SKM-1 treated with dmso at 0.1 percent for 144 hours (cell line): Measurements from ENCODE around the gene EPB41L3.
"Not testable (repeated sequence)": the region's sequence is repeated elsewhere in the genome, so short reads cannot be mapped to it uniquely, and the experiment has no call there.

Source experiments
- DNase-seq: peaks from one replicate; lab custom pipeline; 2025; ENCODE audit not compliant: unreplicated experiment; lab: John Stamatoyannopoulos, UW

Gene EPB41L3

DNA sequence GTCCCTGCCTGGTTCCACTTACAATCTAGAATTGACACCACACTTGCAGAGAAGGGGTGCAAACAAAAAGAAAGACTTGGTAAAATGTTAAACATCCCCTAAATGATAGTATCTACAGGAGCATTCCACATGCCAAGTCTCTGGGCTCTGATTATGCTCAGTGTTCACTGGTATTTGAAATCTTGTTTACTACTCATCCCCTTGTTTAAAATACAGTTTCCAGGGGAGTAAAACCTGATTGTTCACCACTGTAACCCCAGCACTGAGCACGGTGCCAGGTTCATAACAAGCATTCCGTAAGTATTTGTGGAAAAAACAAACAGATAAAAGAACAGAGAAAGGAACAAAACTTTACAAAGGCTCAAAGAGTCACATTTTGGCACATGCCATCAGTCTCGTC is 11.7 kb downstream of the EPB41L3 start:
- DNase-seq: no peak

DNA sequence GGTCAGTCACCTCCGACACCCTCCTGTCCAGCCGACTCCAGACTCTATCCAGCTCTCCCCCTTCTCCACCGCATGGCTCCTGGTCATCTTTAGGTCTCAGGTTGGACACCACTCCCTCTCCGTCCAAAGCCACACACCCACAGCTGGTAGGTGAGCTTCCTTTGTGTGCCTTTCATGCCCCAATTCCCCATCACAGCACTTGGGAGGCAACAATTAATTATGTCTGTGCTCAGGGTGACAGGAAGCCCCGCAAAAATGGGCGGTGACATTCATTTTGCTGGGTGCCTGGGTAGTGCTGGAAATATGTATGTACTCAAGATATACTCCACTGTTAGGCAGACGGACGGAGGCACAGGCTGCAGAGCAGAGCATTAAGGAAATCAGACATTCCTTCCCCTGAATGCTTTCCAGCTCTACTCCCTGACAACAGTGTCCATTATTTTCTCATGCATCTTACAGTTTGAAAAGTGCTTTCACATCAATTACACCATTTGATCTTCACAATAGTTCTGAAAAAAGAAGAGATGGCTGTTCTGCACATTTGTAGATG is 13.1 kb downstream of the EPB41L3 start:
- no peak for DNase-seq

DNA sequence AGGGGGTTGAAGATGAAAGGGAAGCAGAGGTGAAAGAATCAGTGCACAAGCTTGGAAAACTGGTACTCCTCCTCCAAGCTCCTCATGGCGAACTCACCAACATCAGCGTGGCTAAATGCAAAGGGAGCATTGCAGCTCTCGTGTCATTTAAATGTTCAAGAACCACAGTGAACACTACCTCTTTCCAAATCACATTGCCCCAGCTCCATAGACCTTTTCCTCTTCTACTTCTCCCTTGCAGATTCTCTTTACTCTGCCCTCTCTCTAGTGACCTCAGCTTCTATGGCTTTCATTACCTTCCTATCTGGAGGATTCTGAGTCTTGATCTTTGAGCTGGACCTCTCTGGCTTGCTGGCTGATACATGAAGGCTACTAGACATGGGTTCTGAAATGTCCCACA is 14.3 kb downstream of the EPB41L3 start:
- peak; percentile 31 for DNase-seq

DNA sequence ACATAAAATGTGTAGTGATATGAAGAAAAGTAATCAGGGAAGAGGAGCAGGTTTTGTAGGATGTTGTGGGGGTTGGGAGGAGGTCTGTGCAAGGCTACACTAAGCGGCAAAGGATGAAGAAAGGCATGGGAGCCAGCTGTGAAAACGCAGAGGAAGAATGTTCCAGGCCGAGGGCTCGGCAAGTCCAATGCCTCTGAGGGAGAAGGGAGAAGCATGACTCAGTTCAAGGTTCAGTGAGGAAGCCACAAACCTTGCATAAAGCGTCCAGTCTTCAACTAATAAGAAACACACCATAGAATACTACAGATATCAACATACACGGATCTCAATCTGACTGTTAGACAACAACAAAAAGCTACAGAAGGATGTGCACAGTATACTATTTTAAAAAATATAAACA is 16.2 kb downstream of the EPB41L3 start:
- peak; percentile 68 for DNase-seq

DNA sequence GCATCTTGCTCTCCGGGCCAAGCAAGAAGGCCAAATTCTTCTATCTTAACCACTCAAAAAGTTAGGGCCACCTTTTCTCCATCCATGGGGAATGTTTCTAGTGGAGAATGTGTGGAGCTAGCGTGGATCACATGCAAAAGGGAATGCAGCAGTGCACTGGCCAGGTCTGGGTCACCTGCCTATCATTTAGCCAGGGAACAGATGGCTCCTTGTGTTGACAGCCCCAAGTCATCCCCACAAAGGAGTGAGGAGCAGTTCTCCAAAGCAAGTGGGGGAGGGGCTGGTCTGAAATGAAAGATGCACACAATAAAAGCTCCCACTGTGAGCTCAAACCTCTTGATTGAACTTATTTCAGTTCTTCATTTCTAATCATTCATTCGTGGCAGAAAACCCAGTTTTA is 19.1 kb downstream of the EPB41L3 start:
- no peak for DNase-seq

DNA sequence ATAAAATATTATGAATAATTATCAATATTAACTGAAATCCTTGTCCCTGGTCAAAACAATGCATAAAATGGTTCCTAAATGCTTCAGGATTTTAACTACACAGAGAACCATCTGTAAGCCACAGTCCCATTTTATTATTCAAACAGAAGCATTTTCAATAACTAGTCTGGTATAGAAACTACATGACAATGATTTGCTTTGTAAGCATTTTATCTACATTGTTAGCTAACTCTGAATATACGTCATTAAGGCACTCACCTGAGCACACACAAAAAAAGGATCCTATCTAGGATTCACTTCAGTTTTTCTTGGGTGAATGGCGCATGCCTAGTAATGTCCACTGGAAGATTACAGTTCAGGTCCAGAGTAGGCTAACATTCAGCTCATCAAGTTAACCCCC is 22.8 kb downstream of the EPB41L3 start:
- no peak for DNase-seq

DNA sequence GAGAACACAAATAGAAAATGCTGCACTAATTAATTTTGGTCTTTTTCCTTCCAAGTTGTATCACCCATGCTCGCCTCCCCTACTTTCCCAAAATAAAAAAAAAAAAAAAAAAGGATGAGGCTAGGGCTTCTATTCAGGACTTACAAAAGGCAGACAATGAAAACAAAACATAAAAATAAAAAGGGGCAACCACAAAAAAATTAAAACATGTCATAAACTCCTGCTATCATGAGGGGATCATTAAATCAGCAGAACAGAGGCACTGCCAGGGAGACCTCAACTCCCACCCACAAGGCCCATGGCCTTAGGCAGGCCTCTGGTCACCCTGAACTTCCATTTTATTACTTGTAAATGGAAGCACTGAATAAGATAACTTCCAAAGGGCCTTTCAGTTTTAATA is 23.3 kb downstream of the EPB41L3 start:
- no peak for DNase-seq

DNA sequence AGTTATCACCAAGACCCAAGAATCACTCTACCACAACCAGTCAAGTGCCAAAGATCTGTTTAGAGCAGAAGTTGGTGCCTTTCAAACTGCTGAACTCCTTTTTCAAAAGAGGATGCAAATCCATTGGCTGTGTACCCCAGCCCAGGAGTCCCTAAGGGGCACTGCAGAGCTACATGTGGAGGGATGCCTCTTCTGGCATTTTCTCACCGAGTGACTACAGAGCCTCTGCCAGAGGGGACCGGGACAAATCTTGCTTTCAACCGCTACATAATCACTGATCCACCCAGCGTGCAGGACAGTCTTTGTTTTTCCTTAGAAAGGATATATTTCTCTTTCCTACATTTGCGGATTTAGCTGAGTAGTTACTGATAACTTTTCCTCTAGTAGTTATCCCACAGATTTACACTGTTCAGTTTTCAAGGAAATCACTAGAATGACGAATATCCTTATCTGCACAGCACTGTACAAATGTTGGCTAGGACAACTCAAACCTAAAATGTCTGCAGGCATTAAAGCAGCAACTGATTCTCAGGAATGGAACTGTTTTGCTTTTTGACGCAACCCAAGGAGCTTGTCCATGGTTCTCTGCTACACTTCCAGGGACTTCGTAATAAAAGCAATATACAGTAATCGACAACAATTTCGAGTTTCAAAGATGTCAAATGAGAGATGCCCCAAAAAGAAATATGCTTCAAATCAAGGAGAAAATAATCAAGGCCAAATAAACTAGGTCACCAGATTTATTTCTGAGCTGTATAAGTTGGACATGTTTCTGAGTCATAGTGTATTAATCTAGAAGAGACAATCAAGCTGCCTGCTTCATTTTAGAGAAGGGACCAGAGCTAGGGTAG is 24.1 kb downstream of the EPB41L3 start:
- no peak for DNase-seq

DNA sequence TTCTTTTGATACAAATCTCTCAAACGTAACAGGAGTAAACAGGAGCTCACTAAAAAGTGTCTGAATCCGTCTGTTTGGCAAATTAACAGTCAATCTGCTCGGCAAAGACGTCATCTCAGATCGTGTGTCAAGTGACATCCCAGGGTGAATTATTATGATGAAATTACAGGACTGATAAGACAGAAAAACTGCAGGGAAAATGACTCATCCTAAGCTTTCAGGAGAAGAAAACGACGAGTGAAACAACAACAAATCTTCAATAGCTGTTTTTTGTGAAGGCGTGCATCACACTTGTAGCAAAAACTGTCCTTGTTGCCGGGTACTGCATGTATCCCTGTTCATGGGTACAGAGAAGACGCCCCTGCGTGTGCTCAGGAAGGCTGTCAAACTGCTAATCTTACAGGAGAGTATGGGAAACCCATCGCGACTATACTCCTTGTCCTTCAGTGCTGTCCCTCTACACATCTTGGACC is 24.9 kb downstream of the EPB41L3 start:
- DNase-seq: no peak

DNA sequence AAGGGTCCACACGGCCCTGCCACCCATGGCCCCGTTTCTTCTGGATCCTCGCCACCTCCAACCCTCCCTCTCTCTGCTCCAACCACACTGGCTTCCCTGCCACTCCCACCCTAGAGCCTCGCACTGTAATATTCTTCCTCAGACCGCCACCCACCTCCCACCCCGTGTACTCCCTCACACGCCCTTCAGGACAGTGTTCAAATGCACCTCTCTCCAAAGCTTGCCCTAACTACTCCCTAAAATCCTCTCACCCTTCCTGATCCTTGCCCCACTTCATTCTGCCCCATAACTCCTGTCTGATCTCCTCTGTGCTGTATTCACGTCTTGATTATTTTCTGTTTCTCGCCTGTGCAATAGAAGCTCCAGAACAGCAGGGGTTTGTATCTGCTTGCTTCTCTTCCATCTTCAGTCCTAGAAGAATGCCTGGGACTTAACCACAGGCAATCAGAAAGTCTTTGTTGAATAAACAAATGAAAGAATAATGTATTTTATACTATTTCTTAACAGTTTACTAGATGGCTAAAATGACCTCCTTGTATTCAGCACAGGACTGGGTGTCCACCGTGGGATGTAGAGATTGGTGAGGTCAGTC is 25.5 kb downstream of the EPB41L3 start:
- no peak for DNase-seq

DNA sequence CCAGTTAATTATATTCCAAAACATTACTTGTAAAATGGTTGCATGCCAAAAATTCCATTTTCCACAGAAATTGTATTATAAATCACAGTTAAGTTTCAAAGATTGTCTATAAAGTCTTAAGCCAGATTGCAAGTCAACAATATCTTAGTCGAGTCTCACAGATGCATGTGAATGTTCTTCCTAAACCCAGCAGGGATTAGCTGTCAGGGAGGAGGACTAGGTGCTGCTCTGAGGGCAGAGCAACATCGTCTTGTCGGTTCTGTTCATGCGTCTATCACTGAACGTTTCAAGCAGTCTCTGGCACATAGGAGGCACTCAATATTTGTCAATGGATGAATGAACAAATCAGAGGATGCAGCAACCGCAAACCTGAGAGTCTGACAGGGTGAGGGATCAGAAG is 27.0 kb downstream of the EPB41L3 start:
- DNase-seq: no peak

DNA sequence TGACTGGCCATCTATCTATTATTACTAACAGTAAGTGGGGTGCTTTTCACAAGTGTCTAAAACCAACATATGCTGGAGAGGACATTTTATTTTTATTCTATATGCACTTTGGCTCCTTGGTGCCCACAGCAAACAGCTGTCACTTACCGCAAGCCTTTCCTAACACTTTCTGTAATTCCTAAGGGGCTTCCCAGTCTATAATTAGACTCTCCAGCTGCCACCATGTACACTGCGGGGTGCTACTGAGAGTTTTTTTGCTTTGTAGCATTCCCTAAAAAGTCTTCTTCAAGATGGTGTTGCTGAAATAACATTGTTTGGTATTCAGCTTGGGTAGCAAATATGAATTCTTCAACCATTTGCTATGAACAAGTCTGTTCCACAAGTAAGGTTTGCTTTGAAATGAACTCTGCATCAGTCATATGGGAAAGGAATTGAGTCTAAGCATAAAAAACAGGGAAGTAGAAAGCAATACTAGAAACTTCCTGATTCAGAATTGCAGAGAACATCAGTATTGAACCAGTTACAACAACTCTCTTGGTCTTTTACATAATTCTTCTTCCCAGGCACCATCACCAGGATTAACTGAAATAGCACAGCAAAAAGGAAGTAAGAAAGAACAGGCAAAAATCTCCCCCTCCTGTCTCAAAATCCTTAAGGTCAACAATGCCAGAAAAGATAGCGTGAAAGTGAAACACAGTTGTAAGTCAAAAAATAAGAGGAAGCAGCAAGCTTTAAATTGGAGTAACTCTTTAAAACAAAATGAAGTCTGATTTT is 28.6 kb downstream of the EPB41L3 start:
- DNase-seq: peak; percentile 89

DNA sequence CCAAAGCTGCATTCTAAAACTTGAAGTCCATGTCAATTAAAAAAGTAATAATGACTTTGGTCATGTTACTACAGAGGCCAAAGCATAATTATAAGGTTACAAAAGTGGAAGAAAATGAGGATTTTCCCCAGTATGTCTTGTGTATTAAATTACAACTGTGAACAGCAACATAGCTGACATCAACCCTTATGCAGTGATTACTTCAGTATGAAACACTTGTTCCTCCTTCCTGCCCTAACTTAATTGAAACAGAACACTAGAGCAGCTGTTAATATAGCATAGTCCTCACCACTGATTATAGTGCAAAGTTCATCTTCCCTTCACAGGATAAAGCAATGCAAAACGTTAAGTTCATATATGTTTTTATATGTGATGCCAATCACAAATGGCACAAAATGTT is 29.9 kb downstream of the EPB41L3 start:
- DNase-seq: no peak

DNA sequence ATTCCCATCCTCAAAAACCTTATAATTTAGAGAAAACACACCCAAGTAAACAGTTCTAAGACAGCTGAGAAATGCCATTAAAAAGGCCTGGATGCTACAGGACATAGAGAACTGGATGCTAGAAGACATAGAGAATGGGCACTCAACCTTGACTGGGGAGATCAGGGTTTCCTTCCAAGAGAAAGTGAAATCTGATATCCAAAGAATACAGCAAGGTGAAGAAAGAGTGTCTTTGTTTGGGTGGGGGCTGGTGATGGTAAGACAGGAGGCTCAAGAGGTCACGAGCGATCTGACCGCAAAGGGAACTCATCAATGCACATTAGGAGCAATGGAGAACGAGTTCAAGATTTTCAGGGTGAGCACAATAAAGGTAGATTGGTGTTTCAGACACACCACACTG is 31.6 kb downstream of the EPB41L3 start:
- DNase-seq: no peak

DNA sequence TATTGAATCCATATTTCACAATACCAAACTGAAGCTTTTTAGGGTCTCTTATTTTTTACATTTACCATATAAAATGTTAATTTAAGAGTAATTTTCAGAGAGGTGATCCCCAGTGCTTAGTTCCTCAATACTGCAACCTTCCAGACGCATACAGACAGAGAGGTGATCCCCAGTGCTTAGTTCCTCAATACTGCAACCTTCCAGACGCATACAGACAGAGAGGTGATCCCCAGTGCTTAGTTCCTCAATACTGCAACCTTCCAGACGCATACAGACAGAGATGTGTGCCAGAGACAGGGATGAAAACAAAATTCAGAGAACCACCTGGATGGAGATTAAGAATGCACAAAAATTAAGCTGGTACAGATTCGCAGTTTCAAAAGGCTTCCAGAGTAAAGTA is 32.3 kb downstream of the EPB41L3 start:
- not testable (repeated sequence) for DNase-seq

DNA sequence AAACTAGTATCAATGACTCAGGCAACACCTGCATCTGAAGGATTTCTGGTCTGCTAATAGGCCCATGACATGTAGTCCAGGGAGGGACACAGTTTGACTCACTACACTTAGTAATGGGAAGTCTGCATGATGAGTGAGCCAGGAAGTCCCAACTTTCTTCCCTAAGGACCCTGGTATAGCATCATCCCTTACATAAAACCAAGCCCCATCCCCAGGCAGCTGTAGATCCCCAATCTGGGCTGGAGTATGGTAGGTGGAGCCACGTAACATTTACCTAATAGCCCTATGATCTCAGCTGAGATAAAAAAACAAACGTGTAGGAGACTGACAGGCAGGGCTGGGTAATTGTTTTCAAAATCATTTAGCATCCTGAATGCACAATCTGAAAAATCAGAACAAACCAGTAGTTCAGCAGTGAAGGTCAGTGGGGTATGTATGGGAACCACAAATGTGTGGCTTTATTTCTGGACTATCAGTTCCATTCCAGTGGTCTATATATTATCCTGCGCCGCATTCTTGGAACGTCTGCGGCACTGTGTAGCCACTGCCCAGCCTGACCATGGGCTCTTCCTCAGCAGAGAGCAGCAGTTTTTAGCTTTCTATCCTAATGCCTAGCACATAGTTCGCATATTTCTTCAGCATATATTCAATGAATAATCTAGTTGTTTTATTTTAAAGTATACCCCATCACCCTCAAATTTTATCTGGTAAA is 33.5 kb downstream of the EPB41L3 start:
- DNase-seq: no peak

DNA sequence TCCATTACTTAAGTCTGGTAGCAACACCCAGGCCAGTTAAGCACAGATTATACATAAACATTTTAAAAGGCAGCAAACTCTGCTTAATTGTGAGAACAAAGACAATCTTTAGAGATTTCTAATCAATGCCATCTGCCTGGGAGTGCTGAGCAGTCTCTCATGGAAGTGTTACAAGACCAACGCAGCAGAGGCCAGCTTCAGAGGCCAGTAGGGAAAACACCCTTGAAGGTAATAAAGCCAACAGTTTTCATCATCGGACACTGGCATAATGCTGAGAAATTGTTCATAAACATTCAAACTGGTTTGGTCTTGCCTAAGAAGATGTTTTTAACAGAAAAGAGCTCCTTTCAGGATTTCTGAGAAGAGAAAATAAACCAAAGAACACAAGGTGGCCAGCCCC is 35.0 kb downstream of the EPB41L3 start:
- no peak for DNase-seq

DNA sequence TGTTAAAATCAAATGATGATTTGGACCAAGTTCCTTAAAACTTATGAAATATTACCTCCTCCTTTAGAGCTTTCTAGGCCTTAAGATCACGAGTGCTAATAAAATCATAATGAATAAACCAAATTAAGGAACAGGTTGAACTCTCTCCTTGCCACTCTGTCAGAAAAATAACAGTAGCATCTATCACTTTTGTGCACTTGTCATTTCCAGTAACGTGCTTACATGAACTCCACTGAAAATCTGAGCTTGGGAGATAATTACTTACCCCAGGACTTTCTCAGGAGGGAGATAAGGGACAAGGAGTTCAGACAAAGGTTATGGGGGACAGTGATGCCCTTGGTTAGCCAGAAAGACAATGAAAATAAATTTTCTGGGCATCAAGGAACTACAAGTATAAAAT is 36.0 kb downstream of the EPB41L3 start:
- DNase-seq: no peak

DNA sequence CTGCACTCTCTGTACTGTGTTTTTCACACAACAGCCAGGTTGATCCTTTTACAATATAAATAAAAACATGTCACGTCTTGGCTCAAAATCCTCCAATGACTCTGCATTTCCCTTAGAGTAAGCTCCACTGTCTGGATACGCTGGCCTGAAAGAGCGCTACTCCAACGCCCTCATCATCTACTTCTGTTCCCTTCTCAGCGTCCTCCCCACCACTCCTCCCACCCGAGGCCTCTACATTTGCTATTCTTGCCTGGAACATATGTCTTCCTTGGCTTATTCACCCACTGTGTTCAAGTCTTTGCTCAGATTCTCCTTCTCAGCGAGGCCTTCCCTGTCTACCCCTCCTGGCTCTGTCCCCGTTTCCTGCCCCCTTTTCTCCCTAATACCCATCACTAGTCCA is 37.6 kb downstream of the EPB41L3 start:
- DNase-seq: no peak

DNA sequence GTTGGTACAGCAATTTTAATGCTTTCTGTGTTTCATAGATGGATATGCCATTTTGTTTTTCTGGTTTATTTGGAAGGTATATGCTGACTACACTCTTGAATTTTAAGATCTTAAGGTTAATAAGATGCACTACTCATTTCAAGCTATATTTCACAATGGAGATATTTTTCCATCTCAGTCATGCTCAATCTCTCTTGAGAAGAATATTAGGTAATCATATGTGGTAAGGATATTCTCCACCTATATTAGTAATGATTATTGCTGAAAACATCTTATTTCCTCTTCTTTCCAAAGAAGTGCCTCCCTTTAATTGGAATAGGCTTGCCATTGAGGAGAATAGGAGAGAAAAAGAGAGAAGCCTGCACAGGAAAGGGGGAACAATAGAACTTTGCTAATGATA is 40.1 kb downstream of the EPB41L3 start:
- no peak for DNase-seq
